D721Med (cell line): ENCODE results near the gene ASPG.
A peak's percentile ranks its signal among the peaks of the same experiment; 100 is the strongest.

Experiments
- DNase-seq: peaks from one replicate; pipeline ENCODE4 v3.0.0; 2011; ENCODE audit warnings: low spot score; ENCODE audit not compliant: insufficient read length
- FAIRE-seq: peaks from 2 replicates; lab custom pipeline; 2011; peaks lifted over from hg19 to GRCh38; lab: Jason Lieb, UNC
- CTCF ChIP-seq: IDR thresholded peaks from 2 replicates; pipeline ENCODE4 v1.5.1; 2012; ENCODE audit warnings: mild to moderate bottlenecking, control low read depth; ENCODE audit not compliant: insufficient read depth; ENCODE audit errors: missing control alignments

Gene ASPG

GRCh38 chr14:104081951-104082464, 3.5 kb upstream of the ASPG start:
- DNase-seq, result no peak
- TF ChIP-seq CTCF, result no peak
- FAIRE-seq, result no peak

GRCh38 chr14:104082807-104083206, 2.7 kb upstream of the ASPG start:
- DNase-seq (peak; percentile 13), FAIRE-seq (no peak)
- TF ChIP-seq CTCF, result no peak

GRCh38 chr14:104084251-104085002, 1.1 kb upstream of the ASPG start:
- no peak for FAIRE-seq

DNA sequence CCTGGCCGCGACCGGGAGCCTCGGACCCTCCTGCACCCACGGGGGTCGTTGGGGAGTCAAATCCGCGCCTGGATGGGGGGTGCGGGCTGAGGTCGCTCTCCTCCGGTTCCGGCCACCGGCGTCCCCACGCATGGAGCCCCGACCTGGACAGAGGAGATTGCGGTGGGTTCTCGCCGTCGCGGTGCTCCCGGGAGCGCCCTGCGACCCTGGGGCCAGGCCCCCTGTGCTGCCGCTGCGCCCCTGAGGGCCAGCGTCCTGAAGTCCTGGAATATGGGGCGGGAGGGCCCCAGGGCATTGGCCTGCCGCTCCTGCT, 345 bp downstream of the ASPG start:
- no peak for TF ChIP-seq CTCF
- FAIRE-seq, result no peak
- DNase-seq, result no peak

More at GRCh38 chr14:104084251-104085002, 1.1 kb upstream of the ASPG start:
- peak; percentile 13 for DNase-seq
- TF ChIP-seq CTCF, result no peak

GRCh38 chr14:104086210-104086660, 735 bp downstream of the ASPG start:
- FAIRE-seq (no peak), DNase-seq (no peak)
- TF ChIP-seq CTCF, result no peak

- no peak for TF ChIP-seq CTCF
- no peak for FAIRE-seq
- DNase-seq, result no peak
Measured at GRCh38 chr14:104086661-104087461, 1.4 kb downstream of the ASPG start.
